Stomach (tissue), 4 donors: ENCODE measurements around the gene IMPDH1.

Source experiments
- CTCF ChIP-seq, 7 experiments: fragments of 450-650 bp in 4 of 7; fragments of 200-600 bp in 3 of 7; sonication (generic) in 3 of 7; IDR thresholded peaks; one replicate each; pipeline ENCODE4 v1.5.1; 2016 to 2019; ENCODE audit warnings: antibody characterized with exemption in 7 of 7, control low read depth in 2 of 7, mild to moderate bottlenecking in 1 of 7
- EP300 ChIP-seq: sonication (generic); formaldehyde crosslinking; IDR thresholded peaks from one replicate; pipeline ENCODE4 v1.6.1; 2017; ENCODE audit warnings: antibody characterized with exemption
- POLR2A ChIP-seq, 4 donors: fragments of 450-650 bp; IDR thresholded peaks; one replicate each; pipeline ENCODE4 v1.6.1; 2016; ENCODE audit warnings: antibody characterized with exemption in 4 of 4, control low read depth in 2 of 4, mild to moderate bottlenecking in 1 of 4, moderate library complexity in 1 of 4

- TF ChIP-seq CTCF (IDR thresholded peaks at IDR 0.05) = no peak
- no peak for TF ChIP-seq POLR2A (IDR thresholded peaks at IDR 0.05)
- no peak for TF ChIP-seq EP300
Measured at GRCh38 chr7:128357217-128357613, 52.6 kb downstream of the IMPDH1 start.
